ENCODE results near the gene NDFIP2.

DNA sequence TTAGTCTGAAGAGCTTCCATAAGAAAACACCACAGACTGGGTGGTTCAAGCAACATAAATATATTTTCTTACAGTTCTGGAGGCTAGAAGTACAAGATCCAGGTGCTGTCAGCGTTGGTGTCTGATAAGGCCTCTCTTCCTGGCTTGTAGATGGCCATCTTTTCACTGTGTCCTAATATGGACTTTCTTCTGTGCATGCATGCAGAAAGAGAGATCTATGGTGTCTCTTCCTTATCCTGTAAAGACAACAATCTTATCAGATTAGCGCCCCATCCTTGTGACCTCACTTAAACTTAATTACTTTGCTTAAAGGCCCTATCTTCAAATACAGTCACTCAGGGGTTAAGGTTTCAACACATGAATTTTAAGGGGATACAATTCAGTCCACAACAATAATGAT lies 14.1 kb upstream of the NDFIP2 start:
- TF ChIP-seq CTCF (IDR thresholded peaks at IDR 0.05) (no peak), POLR2A (IDR thresholded peaks at IDR 0.05) (no peak), EP300 (IDR thresholded peaks at IDR 0.05; ENCODE audit: low read depth) (no peak)

Data from transverse colon (tissue), 3 donors.